ENCODE results near the gene ZBTB21. TPM values are rescaled to one million over a fixed set of nuclear protein-coding genes. Genes with fewer than 3 reads are reported as not detected.

The ZBTB21 gene
- total RNA-seq, 1 donor from 2014 or later: 6.6 TPM

DNA sequence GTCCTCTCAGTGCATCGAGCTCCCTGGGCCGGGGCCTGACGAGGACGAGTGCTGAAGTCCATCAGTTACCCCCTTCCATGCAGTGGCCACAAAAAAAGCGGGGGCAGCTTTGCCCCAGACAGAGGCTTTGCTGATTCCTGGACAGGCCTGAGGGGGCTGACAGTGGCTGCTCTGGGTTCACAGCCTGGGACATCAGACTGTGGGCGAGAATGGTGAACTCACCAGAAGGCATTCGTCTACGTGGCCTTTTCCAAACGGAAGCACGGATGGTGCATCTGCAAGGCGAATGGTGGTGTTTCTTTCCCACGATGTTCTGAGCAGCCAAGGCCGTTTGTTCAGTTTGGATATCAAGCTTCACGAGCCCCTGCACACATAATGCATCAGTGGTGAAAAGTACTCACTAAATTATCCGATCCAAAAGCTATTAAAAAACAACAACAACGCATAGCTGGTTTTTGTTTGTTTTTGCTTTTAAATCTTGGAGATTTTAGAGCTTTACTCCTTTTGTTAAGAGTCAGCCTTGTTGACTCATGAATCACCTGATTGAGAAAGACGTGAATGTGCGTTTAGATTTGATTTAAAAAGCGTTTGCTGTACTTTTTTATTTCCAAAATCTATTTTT, 6.3 kb upstream of the ZBTB21 start:
- Histone ChIP-seq H3K36me3 (ENCODE audit: control insufficient read depth, insufficient read depth, low read length) (no peaks in the 10 kb centered on the region), H3K27me3 (ENCODE audit: control insufficient read depth, insufficient read depth, low read length) (no peaks in the 10 kb centered on the region), H3K4me3 (ENCODE audit: low read depth, low read length) (no peak overlapping the region)
- TF ChIP-seq, protein P1, sequence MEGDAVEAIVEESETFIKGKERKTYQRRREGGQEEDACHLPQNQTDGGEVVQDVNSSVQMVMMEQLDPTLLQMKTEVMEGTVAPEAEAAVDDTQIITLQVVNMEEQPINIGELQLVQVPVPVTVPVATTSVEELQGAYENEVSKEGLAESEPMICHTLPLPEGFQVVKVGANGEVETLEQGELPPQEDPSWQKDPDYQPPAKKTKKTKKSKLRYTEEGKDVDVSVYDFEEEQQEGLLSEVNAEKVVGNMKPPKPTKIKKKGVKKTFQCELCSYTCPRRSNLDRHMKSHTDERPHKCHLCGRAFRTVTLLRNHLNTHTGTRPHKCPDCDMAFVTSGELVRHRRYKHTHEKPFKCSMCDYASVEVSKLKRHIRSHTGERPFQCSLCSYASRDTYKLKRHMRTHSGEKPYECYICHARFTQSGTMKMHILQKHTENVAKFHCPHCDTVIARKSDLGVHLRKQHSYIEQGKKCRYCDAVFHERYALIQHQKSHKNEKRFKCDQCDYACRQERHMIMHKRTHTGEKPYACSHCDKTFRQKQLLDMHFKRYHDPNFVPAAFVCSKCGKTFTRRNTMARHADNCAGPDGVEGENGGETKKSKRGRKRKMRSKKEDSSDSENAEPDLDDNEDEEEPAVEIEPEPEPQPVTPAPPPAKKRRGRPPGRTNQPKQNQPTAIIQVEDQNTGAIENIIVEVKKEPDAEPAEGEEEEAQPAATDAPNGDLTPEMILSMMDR (IDR thresholded peaks at IDR 0.05; ENCODE audit: insufficient read depth, low read length, severe bottlenecking): no peak
- DNase-seq (ENCODE audit: low read depth) (no peak), FAIRE-seq (no peak)

DNA sequence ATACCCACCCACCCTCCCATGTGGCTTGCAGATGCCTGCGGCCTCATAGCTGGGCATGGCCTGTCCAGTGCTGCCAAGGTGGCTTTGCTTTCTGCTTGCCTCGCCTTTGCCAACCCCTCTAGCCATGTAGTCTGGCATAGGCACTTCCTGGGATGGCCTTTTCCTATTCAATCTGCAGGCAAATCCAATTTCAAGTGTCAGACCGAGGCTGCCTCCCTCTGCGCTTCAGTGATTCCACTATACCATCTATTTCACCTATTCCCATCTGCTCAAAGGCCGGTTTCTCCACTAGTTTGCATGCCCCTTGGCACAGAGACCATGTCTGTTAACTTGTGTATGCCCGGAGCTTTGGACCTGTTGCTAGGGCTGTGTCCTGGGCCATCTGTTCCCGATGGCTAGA, 3.8 kb upstream of the ZBTB21 start:
- Histone ChIP-seq H3K27me3 (ENCODE audit: control insufficient read depth, insufficient read depth, low read length) (no peaks in the 10 kb centered on the region), H3K4me3 (ENCODE audit: low read depth, low read length) (no peak overlapping the region), H3K36me3 (ENCODE audit: control insufficient read depth, insufficient read depth, low read length) (no peaks in the 10 kb centered on the region)
- FAIRE-seq (no peak), DNase-seq (ENCODE audit: low read depth) (no peak)
- TF ChIP-seq, protein P1 (IDR thresholded peaks at IDR 0.05; ENCODE audit: insufficient read depth, low read length, severe bottlenecking): no peak

- TF ChIP-seq, protein P1 (IDR thresholded peaks at IDR 0.05; ENCODE audit: insufficient read depth, low read length, severe bottlenecking): no peak
- H3K36me3 ChIP-seq (ENCODE audit: control insufficient read depth, insufficient read depth, low read length): no peaks in the 10 kb centered on the region
- no peak overlapping the region for H3K4me3 ChIP-seq (ENCODE audit: low read depth, low read length)
- no peaks in the 10 kb centered on the region for H3K27me3 ChIP-seq (ENCODE audit: control insufficient read depth, insufficient read depth, low read length)
- DNase-seq (ENCODE audit: low read depth) (no peak), FAIRE-seq (no peak)
Observed at GRCh38 chr21:42013376-42013775, 3.2 kb upstream of the ZBTB21 start.

DNA sequence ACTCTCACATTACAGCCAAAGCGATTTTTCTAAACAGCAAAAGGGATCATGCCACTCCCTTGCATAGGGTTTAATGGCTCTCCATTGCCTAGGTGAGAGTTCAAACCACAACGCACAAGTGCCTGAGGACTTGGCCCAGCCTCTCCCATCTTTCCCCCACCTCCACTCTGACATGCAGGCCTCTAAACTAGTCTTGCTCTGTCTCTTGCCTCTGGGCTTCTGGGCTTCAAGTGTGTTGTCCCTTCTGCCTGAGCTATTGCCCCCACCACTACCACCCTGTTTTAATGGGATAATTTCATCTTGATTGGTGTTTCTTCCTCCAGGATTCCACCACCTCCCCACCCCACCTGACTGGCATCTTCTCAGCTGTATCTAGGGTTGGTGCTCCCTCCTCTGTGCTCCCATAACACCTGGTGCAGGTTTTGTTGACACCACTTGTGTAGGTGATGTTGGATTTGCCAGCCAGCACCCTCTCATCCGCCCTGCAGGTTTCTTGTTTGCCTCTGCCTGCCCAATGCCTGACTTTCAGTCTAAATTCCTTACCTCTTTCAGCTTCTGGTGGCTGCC, 2.7 kb upstream of the ZBTB21 start:
- FAIRE-seq (no peak), DNase-seq (ENCODE audit: low read depth) (no peak)
- Histone ChIP-seq H3K4me3 (ENCODE audit: low read depth, low read length) (no peak overlapping the region), H3K27me3 (ENCODE audit: control insufficient read depth, insufficient read depth, low read length) (no peaks in the 10 kb centered on the region), H3K36me3 (ENCODE audit: control insufficient read depth, insufficient read depth, low read length) (no peaks in the 10 kb centered on the region)
- TF ChIP-seq, protein P1 (IDR thresholded peaks at IDR 0.05; ENCODE audit: insufficient read depth, low read length, severe bottlenecking): no peak

- TF ChIP-seq, protein P1 (IDR thresholded peaks at IDR 0.05; ENCODE audit: insufficient read depth, low read length, severe bottlenecking): no peak
- no peak for FAIRE-seq
- no peaks in the 10 kb centered on the region for H3K27me3 ChIP-seq (ENCODE audit: control insufficient read depth, insufficient read depth, low read length)
- H3K4me3 ChIP-seq (ENCODE audit: low read depth, low read length): no peak overlapping the region
- DNase-seq (ENCODE audit: low read depth): no peak
- peaks cover 1% of the 10 kb centered on the region for H3K36me3 ChIP-seq (ENCODE audit: control insufficient read depth, insufficient read depth, low read length)
Observed at GRCh38 chr21:42012344-42012743, 2.2 kb upstream of the ZBTB21 start.

Data from bronchial epithelial cell (primary cell).